Gastrocnemius medialis (tissue), 4 donors: ENCODE data around the gene TTC4. TPM values are rescaled to one million over a fixed set of nuclear protein-coding genes. Genes with fewer than 3 reads are reported as not detected.
"Not testable (repeated sequence)": the region's sequence is repeated elsewhere in the genome, so short reads cannot be mapped to it uniquely, and the experiment has no call there.

Experiments used
- ATAC-seq, 2 donors: fragments of 150-250 bp; one replicate each; pipeline ENCODE4 v1.9.1; 2016
- DNase-seq, 2 donors: peaks; one replicate each; pipeline ENCODE4 v3.0.0-alpha.2; 2019
- H3K27ac ChIP-seq, 4 donors: fragments of 200-600 bp; sonication (generic); 1 replicate in 1 of 4; 2 replicates in 3 of 4; pipeline ENCODE4 v1.5.1; 2016 to 2018; ENCODE audit warnings: mild to moderate bottlenecking in 2 of 4, moderate library complexity in 1 of 4
- H3K27me3 ChIP-seq, 3 donors: fragments of 200-600 bp; sonication (generic) in 2 of 3; 1 replicate in 1 of 3; 2 replicates in 2 of 3; pipeline versions ENCODE4 v1.5.1 to v1.6.0; 2016 to 2019; ENCODE audit warnings: mild to moderate bottlenecking in 1 of 3, moderate library complexity in 1 of 3
- H3K36me3 ChIP-seq, 2 donors: fragments of 200-600 bp; sonication (generic) in 1 of 2; one replicate each; pipeline ENCODE4 v1.5.1; 2017 to 2018
- H3K4me1 ChIP-seq, 2 donors: fragments of 200-600 bp; sonication (generic) in 1 of 2; one replicate each; pipeline ENCODE4 v1.5.1; 2016 to 2017; ENCODE audit warnings: mild to moderate bottlenecking in 2 of 2
- H3K4me3 ChIP-seq, 4 donors: fragments of 200-600 bp; sonication (generic) in 3 of 4; 1 replicate in 1 of 4; 2 replicates in 3 of 4; pipeline ENCODE4 v1.5.1; 2016 to 2019; ENCODE audit warnings: mild to moderate bottlenecking in 2 of 4
- H3K9me3 ChIP-seq, 3 donors: fragments of 200-600 bp; sonication (generic) in 2 of 3; 1 replicate in 1 of 3; 2 replicates in 2 of 3; pipeline ENCODE4 v1.5.1; 2016 to 2019
- POLR2A ChIP-seq, 2 donors: fragments of 450-650 bp; IDR thresholded peaks; one replicate each; pipeline ENCODE4 v1.6.1; 2017; ENCODE audit warnings: antibody characterized with exemption in 2 of 2, mild to moderate bottlenecking in 2 of 2, moderate library complexity in 2 of 2
- in situ Hi-C, 4 donors: fragments of 200-750 bp; cut with MboI; loops; one replicate each; pipeline versions ENCODE4 v1.15.0 to v1.8.0; 2017; ENCODE audit warnings: low sequenced_read_pairs in 4 of 4
- intact Hi-C: fragments of 100-400 bp; cut with DNase I; formaldehyde crosslinking; loops from one replicate; pipeline ENCODE4 v1.15.1; 2023; ENCODE audit warnings: low total_unique reads
- total RNA-seq, 4 donors: library from RNA; depleted of rRNA; stranded (reverse); fragments of >200 nt; gene quantifications; one replicate each; pipeline versions ENCODE4 v1.1.0 to v1.2.3, GENCODE V29; 2016
- TF ChIP-seq, protein P1 (sequence below), 5 experiments: fragments of 450-650 bp in 3 of 5; fragments of 200-600 bp in 2 of 5; sonication (generic) in 2 of 5; IDR thresholded peaks in 4 of 5; conservative IDR thresholded peaks in 1 of 5; 1 replicate in 4 of 5; 2 replicates in 1 of 5; pipeline ENCODE4 v1.5.1; 2016 to 2019; ENCODE audit warnings: antibody characterized with exemption in 5 of 5, mild to moderate bottlenecking in 3 of 5, moderate library complexity in 3 of 5

The TTC4 gene
- total RNA-seq, 4 donors from 2014 or later: 26.7 to 44.3 (median 31.4) TPM

DNA sequence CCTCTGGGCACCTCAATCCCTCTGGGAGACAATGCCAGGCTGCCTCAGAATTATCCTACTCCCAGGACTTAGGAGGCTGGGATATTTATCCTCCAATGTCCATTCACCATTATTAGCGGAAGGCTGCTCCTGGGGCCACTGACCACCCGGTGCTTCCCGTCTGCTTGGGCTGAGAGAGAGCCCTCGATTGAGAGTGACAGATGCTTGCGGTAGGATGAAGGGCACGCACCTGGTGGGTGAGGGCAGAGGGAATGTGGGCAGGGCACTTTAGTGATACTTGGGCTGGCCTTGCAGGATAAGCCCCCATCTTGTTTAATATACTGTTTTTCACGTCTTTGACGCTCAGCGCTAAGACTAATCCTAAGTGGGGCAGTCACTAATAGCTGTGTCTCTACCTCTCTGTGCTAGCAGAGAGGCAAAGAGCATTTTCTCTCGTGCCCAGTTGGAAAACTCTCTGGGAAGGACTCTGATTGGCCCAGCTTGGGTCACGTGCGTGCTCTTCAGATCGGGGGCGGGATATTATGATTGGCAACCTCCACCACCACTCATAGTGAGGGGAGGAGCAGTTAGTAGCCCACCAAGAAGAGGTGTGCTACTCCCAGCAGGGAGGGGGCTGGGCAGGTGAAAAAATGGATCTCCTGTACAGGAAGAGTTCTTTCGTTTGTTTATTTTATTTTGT is 59.3 kb downstream of the TTC4 start:
- Histone ChIP-seq H3K27ac (no peak overlapping the region), H3K27me3 (peaks cover 0 to 2% (median 0%) of the 10 kb centered on the region in 3 donors), H3K4me1 (no peaks in the 10 kb centered on the region), H3K36me3 (no peaks in the 10 kb centered on the region), H3K9me3 (no peaks in the 10 kb centered on the region), H3K4me3 (no peak overlapping the region)
- in situ Hi-C loops (loop anchor here in 1 of 4 donors (25.0 kb wide), 2 partner anchors 713 to 913 kb away; partner anchors contain the start of genes TCEANC2 and TMEM59), intact Hi-C loops (no loop called here)
- ATAC-seq (no peak), DNase-seq (no peak)
- no peak for TF ChIP-seq POLR2A (IDR thresholded peaks at IDR 0.05)
- TF ChIP-seq, protein P1, sequence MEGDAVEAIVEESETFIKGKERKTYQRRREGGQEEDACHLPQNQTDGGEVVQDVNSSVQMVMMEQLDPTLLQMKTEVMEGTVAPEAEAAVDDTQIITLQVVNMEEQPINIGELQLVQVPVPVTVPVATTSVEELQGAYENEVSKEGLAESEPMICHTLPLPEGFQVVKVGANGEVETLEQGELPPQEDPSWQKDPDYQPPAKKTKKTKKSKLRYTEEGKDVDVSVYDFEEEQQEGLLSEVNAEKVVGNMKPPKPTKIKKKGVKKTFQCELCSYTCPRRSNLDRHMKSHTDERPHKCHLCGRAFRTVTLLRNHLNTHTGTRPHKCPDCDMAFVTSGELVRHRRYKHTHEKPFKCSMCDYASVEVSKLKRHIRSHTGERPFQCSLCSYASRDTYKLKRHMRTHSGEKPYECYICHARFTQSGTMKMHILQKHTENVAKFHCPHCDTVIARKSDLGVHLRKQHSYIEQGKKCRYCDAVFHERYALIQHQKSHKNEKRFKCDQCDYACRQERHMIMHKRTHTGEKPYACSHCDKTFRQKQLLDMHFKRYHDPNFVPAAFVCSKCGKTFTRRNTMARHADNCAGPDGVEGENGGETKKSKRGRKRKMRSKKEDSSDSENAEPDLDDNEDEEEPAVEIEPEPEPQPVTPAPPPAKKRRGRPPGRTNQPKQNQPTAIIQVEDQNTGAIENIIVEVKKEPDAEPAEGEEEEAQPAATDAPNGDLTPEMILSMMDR (IDR thresholded peaks at IDR 0.05 in 4 of 5, conservative IDR thresholded peaks at IDR 0.05 in 1 of 5): no peak

DNA sequence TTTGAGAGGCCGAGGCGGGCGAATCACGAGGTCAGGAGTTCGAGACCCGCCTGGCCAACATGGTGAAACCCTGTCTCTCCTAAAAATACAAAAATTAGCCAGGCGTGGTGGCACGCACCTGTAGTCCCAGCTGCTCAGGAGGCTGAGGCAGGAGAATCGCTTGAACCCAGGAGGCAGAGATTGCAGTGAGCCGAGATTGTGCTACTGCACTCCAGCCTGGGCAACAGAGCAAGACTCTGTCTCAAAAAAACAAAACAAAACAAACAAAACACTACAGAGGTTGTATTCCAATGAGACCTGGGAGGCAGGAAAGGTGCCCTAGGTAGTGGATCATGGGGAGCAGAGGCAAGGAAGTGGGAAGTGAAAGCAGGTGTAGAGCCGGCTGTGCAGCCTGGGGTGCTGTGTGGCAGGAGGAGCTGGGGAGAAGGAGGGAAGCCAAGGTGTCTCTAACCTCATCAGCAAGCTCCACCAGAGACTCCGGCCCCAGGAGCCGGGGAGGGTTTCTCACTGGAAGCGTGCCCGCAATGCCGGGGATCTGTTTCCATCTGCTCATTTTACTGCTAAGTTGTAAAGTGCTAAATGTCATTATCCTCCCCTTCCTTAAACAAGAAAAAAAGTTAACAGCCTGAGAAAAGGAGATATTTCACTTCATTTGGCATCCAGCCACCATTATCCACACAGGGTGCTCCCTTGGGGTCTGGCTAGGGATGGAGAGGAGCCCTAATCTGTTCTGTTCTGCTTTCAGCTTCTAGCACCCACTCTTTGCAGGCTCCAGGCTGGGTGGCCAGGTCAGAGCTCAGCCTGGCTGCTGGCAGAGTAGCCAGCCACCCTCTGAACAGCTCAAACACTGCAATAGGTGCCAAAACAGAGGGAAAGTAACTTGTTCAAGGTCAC is 60.4 kb downstream of the TTC4 start:
- intact Hi-C loops, H3K4me1 ChIP-seq, ATAC-seq, H3K36me3 ChIP-seq, DNase-seq, H3K27ac ChIP-seq, in situ Hi-C loops, H3K27me3 ChIP-seq, H3K4me3 ChIP-seq, H3K9me3 ChIP-seq: not testable (repeated sequence)

DNA sequence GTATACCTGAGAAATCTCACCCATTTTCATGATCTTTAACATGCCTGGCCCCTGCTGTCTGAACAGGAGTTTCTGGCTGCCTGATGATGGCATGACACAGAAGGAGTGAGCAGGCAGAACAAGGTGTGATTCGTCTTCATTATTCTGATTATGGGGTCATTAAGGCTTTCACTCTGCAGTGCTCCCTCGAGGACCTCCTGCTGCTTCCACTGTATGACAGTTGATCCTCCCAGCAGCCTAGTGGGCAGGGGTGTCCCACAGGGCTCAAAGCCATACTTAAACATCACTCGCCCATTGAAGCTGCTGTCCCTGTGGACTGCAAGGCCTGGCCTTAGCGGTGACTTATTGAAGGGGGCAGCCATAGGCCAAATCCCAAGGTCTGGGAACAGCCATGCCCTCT is 61.4 kb downstream of the TTC4 start:
- H3K4me3 ChIP-seq: no peak overlapping the region
- peaks cover 0 to 10% (median 0%) of the 10 kb centered on the region in 3 donors for H3K27me3 ChIP-seq
- no peaks in the 10 kb centered on the region for H3K4me1 ChIP-seq
- ATAC-seq (no peak), DNase-seq (no peak)
- TF ChIP-seq, protein P1 (IDR thresholded peaks at IDR 0.05 in 4 of 5, conservative IDR thresholded peaks at IDR 0.05 in 1 of 5): no peak
- TF ChIP-seq POLR2A (IDR thresholded peaks at IDR 0.05): no peak
- in situ Hi-C loops: no loop called here
- intact Hi-C loops: no loop called here
- no peaks in the 10 kb centered on the region for H3K36me3 ChIP-seq
- H3K9me3 ChIP-seq: no peaks in the 10 kb centered on the region
- H3K27ac ChIP-seq: no peak overlapping the region

DNA sequence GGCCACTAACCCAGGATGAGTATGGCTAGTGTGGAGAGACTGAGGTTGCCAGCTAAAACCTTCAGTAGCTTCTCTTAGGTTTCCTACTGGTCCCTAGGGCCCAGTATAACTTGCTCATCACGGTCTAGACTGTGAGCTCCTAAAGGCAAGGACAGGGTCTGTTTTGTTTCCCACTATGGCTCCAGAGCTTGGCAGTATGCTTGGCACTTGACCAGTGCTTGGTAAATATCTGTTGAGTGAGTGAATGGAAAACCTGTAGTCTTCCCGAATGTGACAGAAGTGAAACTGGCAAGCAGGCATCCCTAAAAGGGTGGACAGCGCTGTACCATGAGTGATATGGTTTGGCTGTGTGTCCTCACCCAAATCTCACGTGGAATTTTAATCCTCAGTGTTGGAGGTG is 61.8 kb downstream of the TTC4 start:
- Histone ChIP-seq H3K27ac (no peak overlapping the region), H3K27me3 (peaks cover 0 to 10% (median 0%) of the 10 kb centered on the region in 3 donors), H3K4me3 (no peak overlapping the region), H3K9me3 (no peaks in the 10 kb centered on the region), H3K4me1 (no peaks in the 10 kb centered on the region), H3K36me3 (no peaks in the 10 kb centered on the region)
- TF ChIP-seq, protein P1 (IDR thresholded peaks at IDR 0.05 in 4 of 5, conservative IDR thresholded peaks at IDR 0.05 in 1 of 5): no peak
- no peak for TF ChIP-seq POLR2A (IDR thresholded peaks at IDR 0.05)
- intact Hi-C loops (no loop called here), in situ Hi-C loops (no loop called here)
- ATAC-seq: no peak
- DNase-seq: no peak
